AG04450 (cell line): ENCODE measurements around the gene LHX4. TPM values are rescaled to one million over a fixed set of nuclear protein-coding genes. Genes with fewer than 3 reads are reported as not detected.

Experiments
- CTCF ChIA-PET: fragments of 300-600, 350-600 bp; formaldehyde crosslinking; extraction: SDS; loops from one replicate; lab custom pipeline; 2022; ENCODE audit warnings: antibody characterized with exemption, inconsistent platforms; lab: Charles Lee
- POLR2A ChIA-PET: fragments of 350-600 bp; formaldehyde crosslinking; extraction: SDS; loops from one replicate; lab custom pipeline; 2021; ENCODE audit warnings: antibody characterized with exemption, inconsistent platforms; lab: Yijun Ruan, JAX
- DNase-seq: peaks from one replicate; pipeline ENCODE4 v3.0.0-alpha.2; 2011; ENCODE audit warnings: low read depth, low spot score
- H3K27ac ChIP-seq: one replicate; pipeline ENCODE4 v1.5.1; 2012; ENCODE audit warnings: low read depth, low read length, control low read depth
- H3K27me3 ChIP-seq: one replicate; pipeline ENCODE4 v1.6.0; 2012; ENCODE audit warnings: low read length; ENCODE audit not compliant: control insufficient read depth, insufficient read depth
- H3K4me3 ChIP-seq: 2 replicates; pipeline ENCODE4 v1.5.1; 2011; ENCODE audit warnings: mild to moderate bottlenecking, low read depth, low read length, control low read depth
- H3K9me3 ChIP-seq: 2 replicates; pipeline ENCODE4 v1.5.1; 2012; ENCODE audit warnings: low read length; ENCODE audit not compliant: control insufficient read depth, insufficient read depth
- CTCF ChIP-seq: IDR thresholded peaks from 2 replicates; pipeline ENCODE4 v1.5.1; 2011; ENCODE audit warnings: low read depth, low read length, control low read depth, inconsistent platforms
- polyA plus RNA-seq: library from polyadenylated mRNA; depleted of rRNA; stranded (reverse); fragments of >200 nt; gene quantifications from 2 replicates; pipeline ENCODE4 v1.2.3, GENCODE V29; 2011

The LHX4 gene
- polyA plus RNA-seq, 1 experiment: 0.10 TPM

- DNase-seq: no peak
- H3K27ac ChIP-seq: no peak overlapping the region
- no peak overlapping the region for H3K4me3 ChIP-seq
- POLR2A ChIA-PET: no interaction called here
- H3K9me3 ChIP-seq: no peaks in the 10 kb centered on the region
- no peak for TF ChIP-seq CTCF
- CTCF ChIA-PET: no interaction called here
- H3K27me3 ChIP-seq: no peaks in the 10 kb centered on the region
These were observed 69.6 kb downstream of the LHX4 start for GRCh38 chr1:180299479-180300221.

- Histone ChIP-seq H3K27ac (no peak overlapping the region), H3K27me3 (no peaks in the 10 kb centered on the region), H3K4me3 (no peak overlapping the region), H3K9me3 (no peaks in the 10 kb centered on the region)
- TF ChIP-seq CTCF: no peak
- no peak for DNase-seq
- CTCF ChIA-PET: interaction anchor here (0.6 to 1.0 kb wide), 2 partner anchors 177 to 181 kb away, joined by 3 read pairs; no protein-coding TSS in a partner anchor
- POLR2A ChIA-PET: no interaction called here
These were observed 71.2 kb downstream of the LHX4 start for GRCh38 chr1:180301135-180301742.

- no peak for DNase-seq
- Histone ChIP-seq H3K27me3 (no peaks in the 10 kb centered on the region), H3K9me3 (no peaks in the 10 kb centered on the region), H3K27ac (peak overlapping the region; percentile 80), H3K4me3 (no peak overlapping the region)
- ChIA-PET POLR2A (no interaction called here), CTCF (interaction anchor here (0.8 kb wide), 1 partner anchor 174 kb away, joined by 3 read pairs; no protein-coding TSS in a partner anchor)
- no peak for TF ChIP-seq CTCF
These were observed 79.3 kb downstream of the LHX4 start for GRCh38 chr1:180309338-180309737.

- ChIA-PET CTCF (no interaction called here), POLR2A (no interaction called here)
- Histone ChIP-seq H3K9me3 (no peaks in the 10 kb centered on the region), H3K4me3 (no peak overlapping the region), H3K27ac (no peak overlapping the region), H3K27me3 (no peaks in the 10 kb centered on the region)
- DNase-seq: no peak
- no peak for TF ChIP-seq CTCF
These were observed 80.0 kb downstream of the LHX4 start for GRCh38 chr1:180310095-180310494.
